Neural cell (in vitro differentiated cells): ENCODE measurements around the gene RPL19. TPM values are rescaled to one million over a fixed set of nuclear protein-coding genes. Genes with fewer than 3 reads are reported as not detected.

Experiments used
- H2AFZ ChIP-seq: fragments of 200-600, 300-800 bp; sonication (generic), shearing (Covaris generic); 2 replicates; pipeline ENCODE4 v1.6.0; 2014; ENCODE audit warnings: low read depth, mild to moderate bottlenecking, antibody characterized with exemption, low read length, moderate library complexity
- H3F3A ChIP-seq: fragments of 200-600 bp; shearing (Covaris generic); 2 replicates; pipeline ENCODE4 v1.6.1; 2016; ENCODE audit warnings: mild to moderate bottlenecking, moderate library complexity, mixed read lengths, antibody characterized with exemption, low read length; ENCODE audit not compliant: insufficient read depth, poor library complexity, severe bottlenecking
- H3K27ac ChIP-seq: fragments of 200-600, 300-800 bp; sonication (generic), shearing (Covaris generic); 2 replicates; pipeline ENCODE4 v1.5.1; 2014; ENCODE audit warnings: mild to moderate bottlenecking, low read length, moderate library complexity
- H3K27me3 ChIP-seq: fragments of 300-800, 200-600 bp; sonication (generic), shearing (Covaris generic); 2 replicates; pipeline ENCODE4 v1.6.0; 2014; ENCODE audit warnings: mild to moderate bottlenecking, low read depth, low read length, moderate library complexity; ENCODE audit not compliant: insufficient read depth
- H3K36me3 ChIP-seq: fragments of 300-800, 200-600 bp; sonication (generic), shearing (Covaris generic); 2 replicates; pipeline ENCODE4 v1.5.1; 2014; ENCODE audit warnings: mild to moderate bottlenecking, antibody characterized with exemption, low read length, moderate library complexity; ENCODE audit not compliant: insufficient read depth
- H3K4me2 ChIP-seq: fragments of 300-800, 200-600 bp; sonication (generic), shearing (Covaris generic); 2 replicates; pipeline ENCODE4 v1.6.0; 2014; ENCODE audit warnings: mild to moderate bottlenecking, low read length
- H3K4me3 ChIP-seq: fragments of 300-800, 200-600 bp; sonication (generic), shearing (Covaris generic); 2 replicates; pipeline ENCODE4 v1.5.1; 2014; ENCODE audit warnings: mild to moderate bottlenecking, low read length, moderate library complexity
- H3K79me2 ChIP-seq: fragments of 200-600 bp; shearing (Covaris generic); replicated peaks from 2 replicates; pipeline ENCODE4 v1.6.0; 2014; ENCODE audit warnings: mild to moderate bottlenecking, low read length, moderate library complexity; ENCODE audit not compliant: insufficient read depth
- H3K9ac ChIP-seq: fragments of 300-800, 200-600 bp; sonication (generic), shearing (Covaris generic); 2 replicates; pipeline ENCODE4 v1.6.1; 2016; ENCODE audit warnings: mild to moderate bottlenecking, low read length, mixed read lengths
- H3K9me2 ChIP-seq: fragments of 200-600 bp; shearing (Covaris generic); 2 replicates; pipeline ENCODE4 v1.6.1; 2016; ENCODE audit warnings: mild to moderate bottlenecking, low read length, mixed read lengths; ENCODE audit not compliant: insufficient read depth
- H3K9me3 ChIP-seq: fragments of 200-600, 300-800 bp; sonication (generic), shearing (Covaris generic); 2 replicates; pipeline ENCODE4 v1.6.1; 2016; ENCODE audit warnings: mild to moderate bottlenecking, mixed run types, low read length, moderate library complexity, mixed read lengths
- H4K20me1 ChIP-seq: fragments of 200-600 bp; shearing (Covaris generic); 2 replicates; pipeline ENCODE4 v1.6.1; 2016; ENCODE audit warnings: mild to moderate bottlenecking, mixed run types; ENCODE audit not compliant: insufficient read depth
- CTCF ChIP-seq: fragments of 450-650 bp; IDR thresholded peaks from 2 replicates; pipeline ENCODE4 v1.5.1; 2014; ENCODE audit warnings: antibody characterized with exemption, mild to moderate bottlenecking, moderate library complexity; ENCODE audit not compliant: poor library complexity, severe bottlenecking
- EP300 ChIP-seq: fragments of 450-650 bp; conservative IDR thresholded peaks from 2 replicates; pipeline ENCODE4 v1.6.1; 2014; ENCODE audit warnings: antibody characterized with exemption, mild to moderate bottlenecking, moderate library complexity; ENCODE audit not compliant: poor library complexity, severe bottlenecking
- EZH2 ChIP-seq: fragments of 200-600, 300-800 bp; shearing (Covaris generic), sonication (generic); IDR thresholded peaks from 2 replicates; pipeline ENCODE4 v1.6.1; 2014; ENCODE audit warnings: antibody characterized with exemption, low read length, borderline replicate concordance, mild to moderate bottlenecking; ENCODE audit not compliant: insufficient read depth, poor library complexity, severe bottlenecking
- MXI1 ChIP-seq: fragments of 450-650 bp; conservative IDR thresholded peaks from 2 replicates; pipeline ENCODE4 v1.6.1; 2014; ENCODE audit warnings: antibody characterized with exemption, mild to moderate bottlenecking; ENCODE audit not compliant: poor library complexity, severe bottlenecking
- POLR2AphosphoS5 ChIP-seq: IDR thresholded peaks from 2 replicates; pipeline ENCODE4 v1.6.1; 2012
- RAD21 ChIP-seq: fragments of 450-650 bp; conservative IDR thresholded peaks from 2 replicates; pipeline ENCODE4 v1.6.1; 2014; ENCODE audit warnings: antibody characterized with exemption, mild to moderate bottlenecking, moderate library complexity
- REST ChIP-seq: IDR thresholded peaks from 2 replicates; pipeline ENCODE4 v1.6.1; 2012; ENCODE audit warnings: borderline replicate concordance
- SMC3 ChIP-seq: fragments of 450-650 bp; conservative IDR thresholded peaks from 2 replicates; pipeline ENCODE4 v1.6.1; 2014; ENCODE audit warnings: antibody characterized with exemption, mild to moderate bottlenecking, moderate library complexity; ENCODE audit not compliant: poor library complexity
- TAF1 ChIP-seq: IDR thresholded peaks from 2 replicates; pipeline ENCODE4 v1.6.1; 2012; ENCODE audit warnings: low read depth
- polyA plus RNA-seq: library from polyadenylated mRNA; depleted of rRNA; stranded (reverse); fragments of >200 nt; gene quantifications from 2 replicates; pipeline ENCODE4 v1.2.3, GENCODE V29; 2014

Gene RPL19
- polyA plus RNA-seq, 1 donor from 2014 or later = 1,623 TPM

GRCh38 chr17:39212195-39212810 is 12.2 kb downstream of the RPL19 start:
- Histone ChIP-seq H3K4me3 (no peak overlapping the region), H3K27ac (no peak overlapping the region), H3K79me2 (no peaks in the 10 kb centered on the region), H2AFZ (no peak overlapping the region), H3K4me2 (no peak overlapping the region), H3F3A (no peaks in the 10 kb centered on the region), H4K20me1 (no peaks in the 10 kb centered on the region), H3K9me2 (no peaks in the 10 kb centered on the region), H3K9ac (no peak overlapping the region), H3K36me3 (no peaks in the 10 kb centered on the region), H3K27me3 (peaks cover 10% of the 10 kb centered on the region), H3K9me3 (no peaks in the 10 kb centered on the region)
- TF ChIP-seq EP300 (no peak), MXI1 (no peak), CTCF (no peak), REST (no peak), TAF1 (no peak), RAD21 (no peak), SMC3 (no peak), EZH2 (no peak), POLR2AphosphoS5 (no peak)

- H3F3A ChIP-seq = no peaks in the 10 kb centered on the region
Measured at GRCh38 chr17:39212841-39213480, 12.9 kb downstream of the RPL19 start.

More at GRCh38 chr17:39212841-39213480, 12.9 kb downstream of the RPL19 start:
- Histone ChIP-seq H3K9ac (no peak overlapping the region), H3K36me3 (no peaks in the 10 kb centered on the region), H3K27me3 (peaks cover 10% of the 10 kb centered on the region), H3K4me3 (no peak overlapping the region), H3K79me2 (no peaks in the 10 kb centered on the region), H3K27ac (no peak overlapping the region), H3K4me2 (no peak overlapping the region), H2AFZ (no peak overlapping the region), H3K9me3 (no peaks in the 10 kb centered on the region), H4K20me1 (no peaks in the 10 kb centered on the region), H3K9me2 (no peaks in the 10 kb centered on the region)
- TF ChIP-seq CTCF = no peak
- no peak for TF ChIP-seq REST
- no peak for TF ChIP-seq TAF1
- TF ChIP-seq POLR2AphosphoS5 = no peak
- TF ChIP-seq MXI1 = no peak
- TF ChIP-seq RAD21 = no peak
- TF ChIP-seq EP300 = no peak
- no peak for TF ChIP-seq SMC3
- TF ChIP-seq EZH2 = no peak
